Neural cell (in vitro differentiated cells): Measurements from ENCODE around the gene PHLDA1. TPM values are rescaled to one million over a fixed set of nuclear protein-coding genes. Genes with fewer than 3 reads are reported as not detected.

ENCODE experiments used
- polyA plus RNA-seq: library from polyadenylated mRNA; depleted of rRNA; stranded (reverse); fragments of >200 nt; gene quantifications from 2 replicates; pipeline ENCODE4 v1.2.3, GENCODE V29; 2014

The PHLDA1 gene
- polyA plus RNA-seq, 1 donor from 2014 or later: 8.5 TPM

Other genes with a start within 250 kb of the PHLDA1 start
- gene NAP1L1, start 52.9 kb upstream of the PHLDA1 start, polyA plus RNA-seq: 262 and 359 TPM in 2 replicates